HG03064 (cell line): ENCODE data around the gene HOXD4.

Experiments used
- ATAC-seq: cut with Tn5 transposase; IDR thresholded peaks from one replicate; pipeline ENCODE4 v1.9.1; 2021; ENCODE audit warnings: low read depth; ENCODE audit not compliant: unreplicated experiment

Gene HOXD4

DNA sequence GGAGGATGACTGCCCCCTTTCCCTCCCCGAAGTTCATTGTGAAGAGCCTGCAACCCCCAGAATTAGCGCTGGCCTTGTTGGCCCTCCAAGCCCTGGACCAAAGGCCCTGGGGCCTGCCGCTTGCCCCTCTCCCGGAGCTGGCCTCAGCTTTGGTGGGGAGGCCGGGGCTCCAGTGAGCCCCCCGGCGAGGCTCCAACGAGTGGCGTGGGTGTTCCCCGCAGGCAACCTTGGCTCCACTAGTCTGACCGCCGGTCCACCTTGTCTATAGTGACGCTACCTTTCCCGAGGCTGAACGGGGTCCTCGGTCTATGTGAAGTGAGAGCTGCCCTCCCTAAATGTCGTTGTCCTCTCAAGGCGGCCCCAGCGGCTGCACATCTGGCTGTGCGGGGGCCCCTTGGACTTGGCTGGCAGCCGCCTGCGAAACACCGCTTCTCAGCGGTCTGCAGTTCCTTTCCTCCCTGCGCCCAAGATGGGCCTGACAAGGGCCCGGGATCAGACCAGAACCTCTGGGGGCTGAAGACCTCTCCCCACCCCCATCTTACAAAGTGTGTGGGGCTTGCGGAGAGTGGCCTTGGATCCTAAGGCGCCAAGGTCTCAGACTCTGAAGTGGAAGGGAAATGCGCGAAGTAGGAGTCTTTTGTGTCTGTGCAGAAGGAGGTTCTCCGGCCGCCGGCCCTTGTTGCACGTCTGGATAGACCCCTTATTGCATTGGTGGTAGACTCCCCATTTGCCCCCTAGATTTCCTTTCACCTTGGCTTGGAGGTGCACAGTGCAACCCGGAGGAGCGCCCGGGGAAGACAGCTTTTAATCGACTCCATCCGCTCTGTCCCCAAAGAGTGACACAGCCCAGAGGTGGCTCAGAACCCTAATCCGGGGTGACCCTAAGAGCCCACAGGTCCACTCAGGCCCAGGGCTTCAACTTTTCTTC lies 38.7 kb upstream of the HOXD4 start:
- no peak for ATAC-seq

- no peak for ATAC-seq
Observed at GRCh38 chr2:176114120-176114929, 37.0 kb upstream of the HOXD4 start.

- ATAC-seq, result no peak
Observed at GRCh38 chr2:176114930-176115625, 36.3 kb upstream of the HOXD4 start.

GRCh38 chr2:176115883-176116813 lies 35.2 kb upstream of the HOXD4 start, which contains the start of gene HOXD10:
HOXD10 (plus strand) TSS chr2:176116778; CDS start chr2:176116834, 56 bp downstream.
- no peak for ATAC-seq

GRCh38 chr2:176117162-176117822 lies 34.1 kb upstream of the HOXD4 start:
- ATAC-seq, result no peak

- ATAC-seq, result no peak
Observed at GRCh38 chr2:176117823-176118371, 33.5 kb upstream of the HOXD4 start.

DNA sequence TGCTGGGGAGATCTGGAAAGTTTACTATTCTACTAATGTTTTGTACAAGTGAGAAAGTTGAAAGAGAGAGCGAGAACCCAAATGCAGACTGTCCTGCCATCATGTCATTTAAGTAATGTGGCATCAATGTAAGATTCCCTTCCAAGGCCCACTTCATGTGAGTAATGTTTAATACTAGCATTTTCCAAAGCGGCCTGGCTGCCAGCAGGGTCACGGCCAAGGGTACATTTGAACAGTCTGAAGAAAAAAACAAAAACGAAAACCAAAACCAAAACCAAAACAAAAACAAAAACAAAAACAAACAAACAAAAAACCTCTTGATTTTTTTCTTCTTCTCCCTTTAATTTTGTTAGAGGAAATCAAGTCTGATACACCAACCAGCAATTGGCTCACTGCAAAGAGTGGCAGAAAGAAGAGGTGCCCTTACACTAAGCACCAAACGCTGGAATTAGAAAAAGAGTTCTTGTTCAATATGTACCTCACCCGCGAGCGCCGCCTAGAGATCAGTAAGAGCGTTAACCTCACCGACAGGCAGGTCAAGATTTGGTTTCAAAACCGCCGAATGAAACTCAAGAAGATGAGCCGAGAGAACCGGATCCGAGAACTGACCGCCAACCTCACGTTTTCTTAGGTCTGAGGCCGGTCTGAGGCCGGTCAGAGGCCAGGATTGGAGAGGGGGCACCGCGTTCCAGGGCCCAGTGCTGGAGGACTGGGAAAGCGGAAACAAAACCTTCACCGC lies 32.6 kb upstream of the HOXD4 start:
- ATAC-seq, result no peak

- no peak for ATAC-seq
Observed at GRCh38 chr2:176120364-176121189, 30.8 kb upstream of the HOXD4 start.

- no peak for ATAC-seq
Observed at GRCh38 chr2:176121190-176122051, 29.9 kb upstream of the HOXD4 start.

DNA sequence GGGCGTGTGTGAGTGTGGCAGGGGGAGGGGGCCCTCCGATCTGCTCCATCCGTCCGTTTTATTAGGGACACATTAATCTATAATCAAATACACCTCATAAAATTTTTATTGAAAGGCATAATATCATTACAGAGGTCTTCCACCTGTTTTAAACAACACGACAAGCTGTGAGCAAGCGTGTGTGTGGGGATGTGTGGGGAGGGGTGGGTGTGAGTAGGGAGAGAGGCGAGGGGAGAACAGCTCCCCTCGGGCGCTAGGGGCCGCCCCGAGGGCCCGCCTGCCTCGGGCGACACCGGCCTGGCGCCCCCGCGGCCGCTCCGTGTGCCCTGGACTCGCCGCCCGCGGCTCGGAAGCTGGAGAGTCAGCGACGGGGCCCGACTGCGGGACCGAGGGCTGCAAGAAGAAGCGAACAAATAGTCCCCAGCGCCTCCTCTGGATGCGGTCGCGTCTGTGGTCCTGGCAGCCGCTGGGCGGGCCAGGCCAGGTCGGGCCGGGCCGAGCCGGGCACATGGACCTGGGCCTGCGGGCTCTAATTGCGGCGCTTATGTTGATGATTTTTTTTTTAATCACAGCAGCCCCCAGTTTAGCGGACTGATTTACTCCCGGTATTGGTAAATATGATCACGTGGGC lies 29.2 kb upstream of the HOXD4 start:
- no peak for ATAC-seq

- no peak for ATAC-seq
Observed at GRCh38 chr2:176122683-176123410, 28.5 kb upstream of the HOXD4 start, which contains the start of gene HOXD9. HOXD9 (plus strand) TSS chr2:176122719; CDS start chr2:176122769, 50 bp downstream.

DNA sequence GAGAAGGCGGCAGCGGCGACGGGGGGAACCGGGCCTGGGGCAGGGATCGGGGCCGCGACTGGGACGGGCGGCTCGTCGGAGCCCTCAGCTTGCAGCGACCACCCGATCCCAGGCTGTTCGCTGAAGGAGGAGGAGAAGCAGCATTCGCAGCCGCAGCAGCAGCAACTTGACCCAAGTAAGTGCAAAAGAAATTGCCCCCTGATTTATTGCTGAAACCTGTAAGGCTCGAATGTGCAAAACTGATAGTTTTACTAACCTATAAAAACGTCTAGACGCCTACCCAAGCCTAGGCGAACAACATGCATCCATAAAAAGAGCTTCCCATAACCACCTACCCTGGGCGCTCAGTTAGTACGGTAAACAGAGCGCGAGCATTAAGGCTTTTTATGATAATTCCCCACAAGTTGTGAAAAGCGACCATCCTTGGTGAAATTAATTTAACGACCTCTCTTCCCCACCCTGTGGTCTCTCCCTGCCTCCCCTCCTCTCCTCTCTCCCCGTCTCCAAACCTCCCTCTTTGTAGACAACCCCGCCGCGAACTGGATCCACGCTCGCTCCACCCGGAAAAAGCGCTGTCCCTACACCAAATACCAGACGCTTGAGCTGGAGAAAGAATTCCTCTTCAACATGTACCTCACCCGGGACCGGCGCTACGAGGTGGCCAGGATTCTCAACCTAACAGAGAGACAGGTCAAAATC lies 27.8 kb upstream of the HOXD4 start:
- ATAC-seq, result no peak

GRCh38 chr2:176124110-176124946 lies 27.0 kb upstream of the HOXD4 start:
- ATAC-seq, result no peak
